Keratinocyte (primary cell): Measurements from ENCODE around the gene RBM44. TPM values are rescaled to one million over a fixed set of nuclear protein-coding genes. Genes with fewer than 3 reads are reported as not detected.
A peak's percentile ranks its signal among the peaks of the same experiment; 100 is the strongest.

ENCODE experiments used
- DNase-seq: peaks from one replicate; pipeline ENCODE4 v3.0.0-alpha.2; 2011; ENCODE audit warnings: low read depth, missing footprints, low spot score
- FAIRE-seq: peaks from 2 replicates; lab custom pipeline; 2011; peaks lifted over from hg19 to GRCh38; lab: Jason Lieb, UNC
- H2AFZ ChIP-seq: 2 replicates; pipeline ENCODE4 v1.6.0; 2012; ENCODE audit warnings: low read length, control low read depth, inconsistent platforms; ENCODE audit not compliant: control insufficient read depth
- H3K27ac ChIP-seq: 2 replicates; pipeline ENCODE4 v1.5.1; 2011; ENCODE audit warnings: low read length; ENCODE audit not compliant: control insufficient read depth, insufficient read depth
- H3K27me3 ChIP-seq: 3 replicates; pipeline ENCODE4 v1.6.0; 2011; ENCODE audit warnings: low read length; ENCODE audit not compliant: control insufficient read depth, insufficient read depth; ENCODE audit errors: extremely low read depth
- H3K36me3 ChIP-seq, 2 experiments: 2 replicates in 1 of 2; 3 replicates in 1 of 2; pipeline ENCODE4 v1.5.1; 2011; ENCODE audit warnings: low read length in 2 of 2, mild to moderate bottlenecking in 1 of 2; ENCODE audit not compliant: control insufficient read depth in 2 of 2, insufficient read depth in 2 of 2; ENCODE audit errors: extremely low read depth in 1 of 2
- H3K4me1 ChIP-seq: 3 replicates; pipeline ENCODE4 v1.5.1; 2011; ENCODE audit warnings: low read length; ENCODE audit not compliant: control insufficient read depth, insufficient read depth; ENCODE audit errors: extremely low read depth
- H3K4me2 ChIP-seq: 3 replicates; pipeline ENCODE4 v1.6.0; 2011; ENCODE audit warnings: low read depth, low read length; ENCODE audit not compliant: control insufficient read depth, insufficient read depth; ENCODE audit errors: extremely low read depth
- H3K4me3 ChIP-seq, 3 experiments: fragments of 200-600 bp in 1 of 3; sonication (generic) in 1 of 3; 2 replicates in 2 of 3; 3 replicates in 1 of 3; pipeline ENCODE4 v1.5.1; 2011 to 2016; ENCODE audit warnings: low read length in 3 of 3, mild to moderate bottlenecking in 3 of 3, control low read depth in 2 of 3, inconsistent platforms in 1 of 3, low read depth in 1 of 3, mixed read lengths in 1 of 3, mixed run types in 1 of 3, moderate library complexity in 1 of 3; ENCODE audit not compliant: control insufficient read depth in 2 of 3, insufficient read depth in 2 of 3; ENCODE audit errors: extremely low read depth in 1 of 3
- H3K79me2 ChIP-seq: 2 replicates; pipeline ENCODE4 v1.6.0; 2012; ENCODE audit warnings: low read length; ENCODE audit not compliant: control insufficient read depth, insufficient read depth
- H3K9ac ChIP-seq: 3 replicates; pipeline ENCODE4 v1.6.0; 2011; ENCODE audit warnings: low read length; ENCODE audit not compliant: control insufficient read depth, insufficient read depth; ENCODE audit errors: extremely low read depth
- H3K9me1 ChIP-seq: 3 replicates; pipeline ENCODE4 v1.6.0; 2011; ENCODE audit warnings: low read length; ENCODE audit not compliant: control insufficient read depth, insufficient read depth; ENCODE audit errors: extremely low read depth
- H3K9me3 ChIP-seq: 2 replicates; pipeline ENCODE4 v1.5.1; 2012; ENCODE audit warnings: low read depth, low read length; ENCODE audit not compliant: control insufficient read depth
- H4K20me1 ChIP-seq: 3 replicates; pipeline ENCODE4 v1.6.0; 2011; ENCODE audit warnings: low read length; ENCODE audit not compliant: control insufficient read depth, insufficient read depth; ENCODE audit errors: extremely low read depth
- CTCF ChIP-seq, 3 experiments: IDR thresholded peaks in 1 of 3; conservative IDR thresholded peaks in 1 of 3; optimal IDR thresholded peaks in 1 of 3; 2 replicates in 2 of 3; 3 replicates in 1 of 3; pipeline versions ENCODE3 to v1.5.1; 2011; ENCODE audit warnings: low read length in 3 of 3, mild to moderate bottlenecking in 3 of 3, moderate library complexity in 2 of 3, control low read depth in 1 of 3, inconsistent platforms in 1 of 3; ENCODE audit not compliant: insufficient read depth in 2 of 3; ENCODE audit errors: extremely low read depth in 1 of 3
- EZH2 ChIP-seq: IDR thresholded peaks from one replicate; pipeline ENCODE4 v1.6.1; 2012; ENCODE audit warnings: inconsistent platforms, mild to moderate bottlenecking, low read length, moderate library complexity
- dilution Hi-C: fragments of 300-500 bp; cut with MboI; formaldehyde crosslinking; loops from one replicate; pipeline ENCODE4 v1.7.0; 2020; ENCODE audit warnings: low sequenced_read_pairs; ENCODE audit not compliant: extremely low pct_ligation_motif_present
- polyA plus RNA-seq, 5 experiments: library from polyadenylated mRNA; depleted of rRNA in 3 of 5; stranded (reverse) in 3 of 5; stranded (forward) in 1 of 5; unstranded in 1 of 5; fragments of >200 nt; gene quantifications; 1 replicate in 1 of 5; 2 replicates in 3 of 5; 3 replicates in 1 of 5; pipeline versions ENCODE4 v1.2.1 to v1.2.3, GENCODE V29; 2011 to 2012; ENCODE audit warnings: missing spikeins in 2 of 5, low read depth in 1 of 5, low replicate concordance in 1 of 5

RBM44 gene
- polyA plus RNA-seq, 1 donor (not counting 4 experiments of a cell fraction or from before 2014, with no cell fraction given), result 0.14 TPM

DNA sequence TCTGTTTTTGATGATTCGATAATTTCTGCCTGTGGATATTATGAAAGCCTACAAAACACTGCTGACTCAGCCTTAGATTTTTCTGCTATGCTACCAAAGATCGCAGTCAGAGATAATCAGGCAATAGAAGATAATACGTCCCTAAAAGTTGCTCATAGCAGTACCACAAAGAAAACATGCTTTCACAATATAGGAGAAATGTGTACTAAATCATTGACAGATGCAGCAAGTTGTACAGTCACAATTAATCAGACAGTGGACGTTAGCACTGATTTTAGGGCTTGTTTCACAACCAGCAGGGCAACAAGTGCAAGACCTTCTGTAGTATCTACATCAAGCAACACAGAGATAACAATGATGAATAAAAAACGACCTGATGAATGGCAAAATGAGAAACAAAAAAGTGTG is 19.5 kb downstream of the RBM44 start:
- no peak overlapping the region for H3K9ac ChIP-seq
- H3K9me3 ChIP-seq, result no peaks in the 10 kb centered on the region
- dilution Hi-C loops, result no loop called here
- no peak overlapping the region for H3K27ac ChIP-seq
- no peaks in the 10 kb centered on the region for H4K20me1 ChIP-seq
- no peak overlapping the region for H3K4me3 ChIP-seq
- peaks cover 5% of the 10 kb centered on the region for H3K4me1 ChIP-seq
- TF ChIP-seq EZH2 (no peak), CTCF (optimal IDR thresholded peaks at IDR 0.05 in 1 of 3, IDR thresholded peaks at IDR 0.05 in 1 of 3, conservative IDR thresholded peaks at IDR 0.05 in 1 of 3; ENCODE audit: extremely low read depth in 1 of 3, insufficient read depth in 2 of 3, low read length in 3 of 3) (no peak)
- no peaks in the 10 kb centered on the region for H3K36me3 ChIP-seq
- H3K27me3 ChIP-seq, result peaks cover 5% of the 10 kb centered on the region
- no peaks in the 10 kb centered on the region for H3K9me1 ChIP-seq
- FAIRE-seq, result peak; percentile 80
- H3K79me2 ChIP-seq, result no peaks in the 10 kb centered on the region
- H2AFZ ChIP-seq, result no peak overlapping the region
- H3K4me2 ChIP-seq, result no peak overlapping the region
- peak; percentile 11 for DNase-seq

- DNase-seq, result no peak
- Histone ChIP-seq H3K27ac (no peak overlapping the region), H3K36me3 (no peaks in the 10 kb centered on the region), H3K4me2 (no peak overlapping the region), H3K9me1 (no peaks in the 10 kb centered on the region), H3K79me2 (no peaks in the 10 kb centered on the region), H4K20me1 (no peaks in the 10 kb centered on the region), H3K9ac (no peak overlapping the region), H3K9me3 (no peaks in the 10 kb centered on the region), H3K27me3 (no peaks in the 10 kb centered on the region), H3K4me3 (no peak overlapping the region), H2AFZ (no peak overlapping the region), H3K4me1 (peaks cover 14% of the 10 kb centered on the region)
- FAIRE-seq, result no peak
- dilution Hi-C loops, result no loop called here
- TF ChIP-seq CTCF (optimal IDR thresholded peaks at IDR 0.05 in 1 of 3, IDR thresholded peaks at IDR 0.05 in 1 of 3, conservative IDR thresholded peaks at IDR 0.05 in 1 of 3; ENCODE audit: extremely low read depth in 1 of 3, insufficient read depth in 2 of 3, low read length in 3 of 3) (no peak), EZH2 (no peak)
Measured at GRCh38 chr2:237819231-237819630, 20.7 kb downstream of the RBM44 start.
